ENCODE data around the gene CTNND2.

Gene CTNND2

DNA sequence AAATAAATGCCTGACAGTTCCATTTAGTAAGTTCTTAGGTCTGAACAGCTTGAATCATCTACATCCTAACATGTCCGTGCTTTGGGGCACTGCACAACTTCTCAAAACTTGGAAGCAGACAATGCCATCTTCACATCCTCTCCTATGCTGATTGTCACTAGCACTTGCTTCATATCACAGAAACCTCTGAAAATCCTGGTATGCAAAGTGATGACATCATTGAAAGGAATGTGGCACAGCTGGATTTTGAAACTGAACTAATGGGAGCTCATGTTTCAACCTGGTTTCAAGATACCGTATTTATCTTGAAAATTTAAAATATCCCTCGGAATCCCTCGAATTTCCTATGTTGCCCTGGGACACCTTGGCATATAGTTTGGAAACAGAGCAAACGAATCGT, 653.0 kb downstream of the CTNND2 start:
- DNase-seq (ENCODE audit: low spot score), result no peak

DNA sequence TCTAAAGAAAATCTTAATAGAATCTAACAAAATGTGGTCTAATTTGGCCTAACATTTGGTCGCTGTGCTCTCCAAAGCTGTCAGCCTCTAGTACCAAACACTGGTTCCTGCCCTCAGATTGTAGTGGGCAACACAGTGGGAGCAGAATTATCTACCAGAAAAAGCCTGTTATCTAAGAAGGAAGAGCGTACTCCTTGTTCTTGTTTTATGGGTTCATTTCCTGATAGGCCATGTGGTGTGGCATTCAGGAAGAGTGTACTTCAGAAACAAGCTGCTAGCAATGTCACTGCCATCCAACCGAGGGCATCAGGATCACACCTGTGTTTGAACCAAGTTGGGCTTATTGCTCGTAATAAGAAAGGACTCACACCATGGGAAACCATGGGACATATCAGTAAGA, 655.3 kb downstream of the CTNND2 start:
- DNase-seq (ENCODE audit: low spot score), result no peak

- no peak for DNase-seq (ENCODE audit: low spot score)
Observed at GRCh38 chr5:11247224-11247623, 657.0 kb downstream of the CTNND2 start.

- no peak for DNase-seq (ENCODE audit: low spot score)
Observed at GRCh38 chr5:11240293-11241190, 663.7 kb downstream of the CTNND2 start.

DNA sequence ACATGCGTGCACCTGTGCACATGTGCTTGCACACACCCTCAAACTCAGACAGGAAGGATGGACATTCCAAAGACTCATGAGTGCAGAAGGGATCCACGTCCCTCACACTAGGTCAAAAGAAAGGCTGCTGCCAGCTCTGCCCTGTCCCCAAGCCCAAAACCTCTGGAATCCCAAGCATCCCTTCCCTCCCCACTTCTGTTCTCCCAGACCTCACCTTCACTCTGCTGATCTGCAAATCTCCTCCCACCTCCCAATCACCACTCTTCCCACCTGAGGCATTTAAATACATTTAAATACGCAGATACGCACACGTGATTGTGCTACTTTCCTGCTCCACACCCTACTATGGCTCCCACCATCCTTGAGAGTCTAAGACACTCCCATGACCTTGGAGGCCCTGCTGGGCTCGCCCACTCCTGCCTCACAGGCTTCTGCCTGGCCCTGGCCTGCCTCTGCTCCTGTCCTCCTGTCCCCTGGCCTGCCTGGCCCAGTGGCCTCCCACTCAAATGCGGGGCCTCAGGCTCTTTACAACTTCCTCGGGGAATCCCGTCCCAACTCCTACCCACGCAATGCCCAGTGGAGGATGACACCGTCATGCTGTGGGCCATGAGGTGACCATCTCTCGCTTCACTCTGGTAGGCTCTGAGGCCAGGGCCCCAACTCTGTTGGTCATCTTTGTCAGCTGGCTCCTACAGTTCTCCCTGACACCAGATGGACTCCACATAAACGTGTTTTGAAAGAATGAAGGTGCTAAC, 664.8 kb downstream of the CTNND2 start:
- no peak for DNase-seq (ENCODE audit: low spot score)

DNA sequence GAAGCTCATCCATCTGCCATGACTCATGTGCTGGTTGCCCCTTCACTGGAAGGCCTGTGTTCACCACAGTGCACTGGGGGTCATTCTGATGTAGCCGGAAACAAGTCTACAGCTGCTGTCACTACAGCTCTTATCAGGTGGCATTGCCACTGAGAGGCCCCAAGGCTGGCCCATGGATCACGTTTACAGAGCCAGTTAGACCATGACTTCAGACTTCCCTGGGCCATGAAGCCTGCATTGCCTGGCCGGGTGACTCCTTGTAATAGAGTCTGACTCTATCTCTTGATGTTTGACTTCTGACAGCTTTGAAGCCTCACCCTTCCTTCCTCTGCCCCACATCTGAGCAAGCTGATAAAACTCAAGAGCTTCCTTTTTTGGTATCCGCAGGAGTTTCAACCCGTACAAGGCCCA, 669.7 kb downstream of the CTNND2 start:
- peak; percentile 19 for DNase-seq (ENCODE audit: low spot score)

- DNase-seq (ENCODE audit: low spot score), result no peak
Observed at GRCh38 chr5:11230890-11231289, 673.4 kb downstream of the CTNND2 start.

GRCh38 chr5:11227064-11227463, 677.2 kb downstream of the CTNND2 start:
- no peak for DNase-seq (ENCODE audit: low spot score)

GRCh38 chr5:11224436-11225187, 679.6 kb downstream of the CTNND2 start:
- no peak for DNase-seq (ENCODE audit: low spot score)

DNA sequence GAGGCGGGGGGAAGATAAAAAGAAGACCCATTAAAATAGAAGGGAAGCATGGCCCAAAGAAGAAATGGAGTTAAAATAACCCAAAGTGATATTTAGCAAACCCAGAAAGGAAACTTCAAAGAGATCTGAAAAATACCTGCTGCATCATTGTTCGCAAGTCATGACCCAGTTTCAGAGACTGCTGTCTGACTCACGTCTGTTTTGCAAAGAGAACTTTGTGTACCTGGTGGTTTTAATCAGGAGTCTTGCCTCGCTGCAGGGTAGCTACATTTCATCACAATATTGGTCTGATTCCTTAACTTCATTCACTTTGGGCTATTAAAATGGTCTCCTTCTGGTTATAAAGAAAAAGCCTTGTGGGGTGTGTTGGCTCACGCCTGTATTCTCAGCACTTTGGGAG, 682.1 kb downstream of the CTNND2 start:
- no peak for DNase-seq (ENCODE audit: low spot score)

DNA sequence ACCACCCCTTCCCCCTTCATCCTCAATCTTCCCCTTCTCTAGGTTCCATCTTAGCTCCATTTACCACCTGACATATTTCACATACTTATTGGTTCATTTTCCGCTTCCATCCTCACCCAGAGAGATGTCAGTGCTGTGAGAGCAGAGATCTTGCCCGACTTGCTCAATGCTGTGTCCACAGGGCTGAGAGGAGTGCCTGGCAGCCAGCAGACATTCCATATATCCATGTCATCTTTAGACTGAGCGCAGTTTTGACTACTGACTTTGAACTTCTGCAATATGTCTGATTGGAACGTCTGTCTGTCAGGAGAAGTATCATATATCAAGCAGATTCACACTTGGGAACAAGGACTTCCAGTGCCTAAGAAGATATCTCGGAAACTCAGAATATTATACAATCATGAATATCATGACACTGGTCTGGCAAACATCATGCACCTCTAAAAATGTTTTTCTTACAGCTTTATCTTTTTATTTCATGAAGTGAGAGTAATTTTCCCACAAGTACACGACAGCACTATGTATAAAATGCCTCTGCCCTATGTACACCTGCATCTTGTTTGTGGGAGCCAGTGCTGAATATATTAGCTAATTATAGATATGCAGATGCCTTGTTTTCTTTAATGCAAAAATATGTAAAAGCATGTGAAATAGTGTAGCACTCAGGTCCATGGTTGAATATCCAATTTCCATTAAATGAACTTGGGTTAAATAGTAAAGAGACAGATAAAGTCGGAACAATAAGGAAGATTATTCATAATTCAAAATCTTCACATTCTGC, 689.2 kb downstream of the CTNND2 start:
- DNase-seq (ENCODE audit: low spot score), result no peak

GRCh38 chr5:11212706-11213105, 691.5 kb downstream of the CTNND2 start:
- no peak for DNase-seq (ENCODE audit: low spot score)

GRCh38 chr5:11197726-11198125, 706.5 kb downstream of the CTNND2 start:
- no peak for DNase-seq (ENCODE audit: low spot score)

DNA sequence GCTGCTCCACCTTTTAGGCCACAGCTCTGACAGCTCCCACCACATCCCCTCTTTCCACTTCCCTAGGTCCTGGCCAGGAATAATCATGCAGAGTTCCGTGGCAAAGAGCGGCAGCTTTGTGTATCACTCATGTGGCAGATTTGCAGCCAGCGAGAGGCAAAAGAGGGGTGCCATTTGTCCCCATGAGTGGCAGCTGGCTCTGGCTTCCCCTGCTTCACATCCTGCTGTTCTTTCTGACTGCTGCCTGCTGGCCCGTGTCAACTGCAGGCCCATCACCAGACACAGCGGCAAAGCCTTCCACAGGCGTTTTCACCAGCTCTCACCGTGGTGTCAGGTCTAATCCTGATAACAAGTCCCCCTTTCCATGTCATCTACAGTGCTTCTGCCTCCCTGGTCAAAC, 712.6 kb downstream of the CTNND2 start:
- no peak for DNase-seq (ENCODE audit: low spot score)

GRCh38 chr5:11182441-11183080, 721.7 kb downstream of the CTNND2 start:
- no peak for DNase-seq (ENCODE audit: low spot score)

DNA sequence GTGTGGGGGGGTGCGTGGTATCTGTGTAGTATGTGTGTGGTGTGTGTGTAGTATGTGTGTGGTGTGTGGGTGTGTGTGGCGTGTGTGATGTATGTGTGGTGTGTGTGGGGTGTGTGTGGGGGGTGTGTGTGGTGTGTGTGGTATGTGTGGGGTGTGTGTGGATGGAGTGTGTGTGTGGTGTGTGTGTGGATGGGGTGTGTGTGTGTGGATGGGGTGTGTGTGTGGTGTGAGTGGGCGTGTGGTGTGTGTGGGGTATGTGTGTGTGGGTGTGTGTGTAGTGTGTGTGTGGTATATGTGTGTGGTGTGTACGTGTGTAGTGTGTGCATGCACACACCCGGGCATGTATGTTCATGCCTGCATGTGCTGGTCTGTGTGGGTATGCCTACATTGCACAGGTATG, 722.3 kb downstream of the CTNND2 start:
- DNase-seq (ENCODE audit: low spot score), result no peak

DNA sequence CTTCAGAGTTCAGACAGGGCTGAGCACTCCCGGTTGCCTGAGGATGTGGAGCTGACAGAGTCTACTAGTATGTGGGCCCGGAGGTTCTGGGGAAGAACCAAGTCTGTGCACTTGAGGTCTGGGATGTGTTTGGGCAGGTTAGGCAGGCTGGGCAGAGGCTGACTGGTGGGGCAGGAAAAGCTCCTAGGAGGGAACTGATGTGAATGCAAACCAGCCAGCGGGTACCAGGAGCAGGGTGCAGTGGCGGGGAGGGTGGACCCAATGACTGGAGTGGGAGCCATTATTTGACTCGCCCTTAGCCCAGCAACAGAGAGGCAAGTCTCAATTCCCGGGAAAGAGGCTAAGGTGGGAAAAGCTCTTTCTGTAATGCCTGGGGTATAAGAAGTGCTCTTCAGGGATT, 723.4 kb downstream of the CTNND2 start:
- DNase-seq (ENCODE audit: low spot score), result no peak

DNA sequence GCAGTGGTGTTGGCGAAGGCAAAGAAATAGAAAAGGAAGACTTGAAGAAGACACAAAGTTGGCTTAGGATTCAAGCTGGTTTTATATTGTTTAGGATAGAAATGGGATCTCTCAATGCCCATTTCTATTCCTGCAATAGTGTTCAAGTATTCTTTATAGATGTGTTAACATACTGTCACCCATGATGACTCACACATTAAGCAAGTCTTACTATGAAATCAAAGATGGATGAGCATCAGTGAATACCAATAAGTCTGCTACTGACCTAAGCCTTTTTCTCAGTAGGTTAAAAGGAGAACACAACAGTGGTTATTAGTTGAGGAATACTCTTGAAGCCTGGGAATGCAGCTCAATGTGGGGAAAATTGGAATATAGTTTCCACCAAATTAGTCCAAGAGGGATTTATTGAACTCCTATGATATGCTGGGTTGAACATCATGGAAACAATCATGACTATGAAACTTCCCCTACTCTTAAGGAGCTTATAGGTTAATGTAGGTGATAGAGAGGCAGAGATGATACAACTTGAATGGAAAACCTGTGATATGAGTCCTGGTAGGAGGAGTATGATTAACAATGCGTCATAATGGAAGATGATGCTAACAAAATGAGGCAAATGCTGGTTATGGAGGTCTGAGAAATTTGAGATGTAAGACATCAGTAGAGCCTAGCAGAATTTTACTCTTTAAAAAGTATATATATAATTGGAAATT, 726.1 kb downstream of the CTNND2 start:
- no peak for DNase-seq (ENCODE audit: low spot score)

- no peak for DNase-seq (ENCODE audit: low spot score)
Observed at GRCh38 chr5:11174591-11174990, 729.7 kb downstream of the CTNND2 start.

GRCh38 chr5:11172484-11172883, 731.8 kb downstream of the CTNND2 start:
- no peak for DNase-seq (ENCODE audit: low spot score)

- no peak for DNase-seq (ENCODE audit: low spot score)
Observed at GRCh38 chr5:11171236-11171635, 733.0 kb downstream of the CTNND2 start.
